OCI-M2 (cell line): Measurements from ENCODE around the gene PPM1F.
"Not testable (repeated sequence)": the region's sequence is repeated elsewhere in the genome, so short reads cannot be mapped to it uniquely, and the experiment has no call there.

Experiments
- DNase-seq: peaks from one replicate; lab custom pipeline; 2025; ENCODE audit not compliant: unreplicated experiment; lab: John Stamatoyannopoulos, UW

The PPM1F gene

GRCh38 chr22:21921729-21922128 is 30.9 kb downstream of the PPM1F start:
- DNase-seq: no peak

- DNase-seq: no peak
Observed at GRCh38 chr22:21921184-21921721, 31.4 kb downstream of the PPM1F start.

GRCh38 chr22:21920341-21921183 is 32.1 kb downstream of the PPM1F start:
- DNase-seq: no peak

- DNase-seq: no peak
Observed at GRCh38 chr22:21919526-21920307, 32.9 kb downstream of the PPM1F start.

- DNase-seq: no peak
Observed at GRCh38 chr22:21918466-21919185, 34.0 kb downstream of the PPM1F start.

GRCh38 chr22:21917959-21918261 is 34.7 kb downstream of the PPM1F start:
- DNase-seq: no peak

GRCh38 chr22:21917181-21917958 is 35.3 kb downstream of the PPM1F start:
- no peak for DNase-seq

GRCh38 chr22:21916309-21916918 is 36.2 kb downstream of the PPM1F start:
- no peak for DNase-seq

- no peak for DNase-seq
Observed at GRCh38 chr22:21915624-21916308, 36.9 kb downstream of the PPM1F start.

- DNase-seq: not testable (repeated sequence)
Observed at GRCh38 chr22:21914033-21914642, 38.5 kb downstream of the PPM1F start.

GRCh38 chr22:21910367-21910766 is 42.3 kb downstream of the PPM1F start:
- not testable (repeated sequence) for DNase-seq

GRCh38 chr22:21909871-21910270 is 42.8 kb downstream of the PPM1F start:
- DNase-seq: no peak

- DNase-seq: no peak
Observed at GRCh38 chr22:21907638-21908522, 44.8 kb downstream of the PPM1F start.

- not testable (repeated sequence) for DNase-seq
Observed at GRCh38 chr22:21905234-21905633, 47.4 kb downstream of the PPM1F start.

GRCh38 chr22:21904250-21904789 is 48.3 kb downstream of the PPM1F start:
- DNase-seq: no peak

- DNase-seq: no peak
Observed at GRCh38 chr22:21903283-21903682, 49.4 kb downstream of the PPM1F start.

GRCh38 chr22:21902296-21903087 is 50.2 kb downstream of the PPM1F start:
- no peak for DNase-seq
